ENCODE data around the gene BCLAF1.
A peak's percentile ranks its signal among the peaks of the same experiment; 100 is the strongest.
"Not testable (repeated sequence)": the region's sequence is repeated elsewhere in the genome, so short reads cannot be mapped to it uniquely, and the experiment has no call there.

Gene BCLAF1

DNA sequence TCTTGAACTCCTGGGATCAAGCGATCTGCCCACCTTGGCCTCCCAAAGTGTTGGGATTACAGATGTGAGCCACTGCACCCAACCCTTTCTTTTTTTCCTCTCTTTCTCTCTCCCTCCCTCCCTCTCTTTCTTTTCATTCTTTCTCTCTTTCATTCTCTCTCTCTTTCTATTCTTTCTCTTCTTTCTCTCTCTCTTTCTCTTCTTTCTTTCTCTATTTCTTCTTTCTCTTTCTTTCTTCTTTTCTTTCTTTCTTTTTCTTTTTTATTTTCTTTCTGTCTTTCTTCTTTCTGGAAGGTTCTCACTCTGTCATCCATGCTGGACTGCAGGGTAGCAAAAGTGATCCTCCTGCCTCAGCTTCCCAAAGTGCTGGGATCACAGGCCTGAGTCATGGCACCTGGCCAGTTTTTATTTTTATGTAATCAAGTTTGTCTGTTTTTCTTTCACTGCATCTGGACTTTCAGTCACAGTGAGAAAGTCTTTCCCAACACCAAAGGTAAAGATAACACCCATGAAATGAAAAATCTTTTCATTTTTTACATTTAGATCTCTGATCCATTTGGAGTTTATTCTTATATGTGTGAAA is 20.2 kb upstream of the BCLAF1 start:
- DNase-seq (ENCODE audit: low read depth) = no peak

DNA sequence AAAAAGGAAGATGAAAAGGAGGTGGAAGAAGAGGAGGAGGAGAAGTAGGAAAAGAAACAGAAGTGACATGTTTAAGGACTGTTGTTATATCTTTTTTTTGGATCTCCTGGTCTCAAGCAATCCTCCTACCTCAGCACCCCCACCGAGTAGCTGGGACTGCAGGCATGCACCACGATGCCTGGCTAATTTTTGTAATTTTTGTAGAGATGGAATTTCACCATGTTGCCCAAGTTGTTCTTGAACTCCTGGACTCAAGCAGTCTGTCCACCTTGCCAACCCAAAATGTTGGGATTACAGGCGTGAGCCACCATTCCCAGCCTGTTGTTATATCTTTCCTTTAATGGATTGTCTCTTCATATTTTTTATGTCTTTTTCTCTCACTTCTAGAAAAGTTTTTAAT is 19.5 kb upstream of the BCLAF1 start:
- no peak for DNase-seq (ENCODE audit: low read depth)

GRCh38 chr6:136308469-136308868 is 18.8 kb upstream of the BCLAF1 start:
- DNase-seq (ENCODE audit: low read depth) = not testable (repeated sequence)

- DNase-seq (ENCODE audit: low read depth) = no peak
Measured at GRCh38 chr6:136307351-136307750, 17.7 kb upstream of the BCLAF1 start.

DNA sequence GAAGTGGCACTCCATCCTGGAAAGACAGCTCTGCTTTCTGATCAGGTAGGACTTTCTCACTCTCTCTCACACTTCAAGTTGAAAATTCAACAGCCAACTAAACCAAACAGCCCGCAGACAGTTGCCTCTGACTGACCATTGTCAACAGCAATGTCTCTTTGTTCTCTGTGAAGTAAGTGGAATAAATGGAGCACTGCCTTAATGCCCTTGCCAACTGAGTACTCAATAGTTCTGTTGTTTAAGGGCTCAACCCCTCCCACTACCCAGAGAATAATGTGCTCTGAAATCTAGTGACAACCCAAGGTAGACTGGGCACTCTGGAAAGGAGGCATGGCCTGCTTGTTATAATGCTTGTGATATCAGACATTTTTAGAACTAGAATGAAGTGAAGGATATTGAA is 16.8 kb upstream of the BCLAF1 start:
- no peak for DNase-seq (ENCODE audit: low read depth)

DNA sequence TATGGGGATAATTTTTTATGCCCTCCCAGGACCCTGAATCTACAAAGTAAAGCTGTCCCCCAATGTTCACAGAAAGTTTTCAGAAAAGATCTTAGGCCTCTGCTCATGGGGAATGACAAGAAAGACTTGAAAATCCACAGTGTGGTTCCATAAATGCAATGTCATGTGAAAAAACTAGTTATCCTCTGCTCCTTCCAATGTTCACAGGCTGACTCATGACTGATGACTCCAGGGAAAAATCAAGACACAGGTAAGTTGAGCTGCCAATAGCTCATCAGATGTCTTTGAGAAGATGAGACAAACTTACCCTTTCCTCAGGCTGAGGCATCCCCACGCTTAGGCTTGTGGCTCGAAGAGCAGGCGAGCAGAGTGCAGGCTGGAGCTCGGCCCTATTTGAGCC is 14.8 kb upstream of the BCLAF1 start:
- no peak for DNase-seq (ENCODE audit: low read depth)

- DNase-seq (ENCODE audit: low read depth) = no peak
Measured at GRCh38 chr6:136303516-136303915, 13.9 kb upstream of the BCLAF1 start.

DNA sequence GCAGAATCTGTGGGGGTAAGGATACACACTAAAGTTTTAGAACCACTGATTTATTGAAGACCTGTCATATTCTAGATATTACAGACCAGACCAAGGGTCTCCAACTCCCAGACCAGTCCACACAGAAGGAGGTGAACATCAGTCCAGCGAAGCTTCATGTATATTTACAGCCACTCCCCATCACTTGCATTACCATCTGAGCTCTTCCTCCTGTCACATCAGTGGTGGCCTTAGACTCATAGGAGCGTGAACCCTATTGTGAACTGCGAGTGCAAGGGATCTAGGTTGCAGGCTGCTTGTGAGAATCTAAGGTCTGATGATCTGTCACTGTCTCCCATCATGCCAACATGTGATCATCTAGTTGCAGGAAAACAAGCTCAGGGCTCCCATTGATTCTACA is 5.0 kb upstream of the BCLAF1 start:
- no peak for DNase-seq (ENCODE audit: low read depth)

DNA sequence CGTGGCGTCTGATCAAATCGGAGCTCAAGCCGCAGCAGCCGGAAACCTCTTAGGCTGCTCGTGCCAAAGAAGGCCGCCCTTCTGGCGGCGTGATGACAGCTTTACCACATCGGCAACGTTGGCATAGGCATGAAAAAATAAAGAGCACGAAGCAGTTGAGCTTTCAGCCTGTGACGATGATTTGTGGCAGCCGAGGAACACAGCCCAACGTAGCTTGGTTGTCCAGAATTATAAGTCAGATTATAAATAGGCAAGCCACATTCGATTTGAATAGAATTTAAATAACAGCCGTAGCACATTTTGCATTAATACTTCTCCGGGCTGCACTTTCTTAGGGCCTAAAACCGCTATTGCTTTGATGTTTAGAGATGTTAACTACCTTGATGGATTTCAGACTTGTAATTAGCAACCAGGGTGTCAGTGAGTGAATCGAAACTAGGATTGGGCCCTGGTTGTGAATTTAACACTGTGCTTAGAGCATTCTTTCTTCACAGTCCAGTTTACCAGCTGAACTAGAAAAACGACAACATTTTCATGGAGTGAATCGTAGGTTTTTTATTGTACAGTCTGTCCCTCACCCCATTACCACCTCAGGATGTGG is 864 bp upstream of the BCLAF1 start:
- DNase-seq (ENCODE audit: low read depth) = peak; percentile 53

DNA sequence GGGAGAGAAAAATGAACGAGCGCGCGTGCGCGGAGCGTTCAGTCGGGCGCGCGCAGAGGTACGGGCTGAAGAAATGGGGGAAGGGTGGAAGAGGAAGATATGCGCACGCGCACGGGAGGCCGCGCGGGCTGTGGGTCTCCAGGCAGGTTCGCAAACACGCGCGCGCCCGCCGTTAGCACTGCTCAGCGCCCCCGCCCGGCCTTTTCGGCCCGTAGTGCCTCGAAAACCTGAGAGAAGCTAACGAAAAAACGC is 393 bp downstream of the BCLAF1 start:
- peak; percentile 89 for DNase-seq (ENCODE audit: low read depth)

DNA sequence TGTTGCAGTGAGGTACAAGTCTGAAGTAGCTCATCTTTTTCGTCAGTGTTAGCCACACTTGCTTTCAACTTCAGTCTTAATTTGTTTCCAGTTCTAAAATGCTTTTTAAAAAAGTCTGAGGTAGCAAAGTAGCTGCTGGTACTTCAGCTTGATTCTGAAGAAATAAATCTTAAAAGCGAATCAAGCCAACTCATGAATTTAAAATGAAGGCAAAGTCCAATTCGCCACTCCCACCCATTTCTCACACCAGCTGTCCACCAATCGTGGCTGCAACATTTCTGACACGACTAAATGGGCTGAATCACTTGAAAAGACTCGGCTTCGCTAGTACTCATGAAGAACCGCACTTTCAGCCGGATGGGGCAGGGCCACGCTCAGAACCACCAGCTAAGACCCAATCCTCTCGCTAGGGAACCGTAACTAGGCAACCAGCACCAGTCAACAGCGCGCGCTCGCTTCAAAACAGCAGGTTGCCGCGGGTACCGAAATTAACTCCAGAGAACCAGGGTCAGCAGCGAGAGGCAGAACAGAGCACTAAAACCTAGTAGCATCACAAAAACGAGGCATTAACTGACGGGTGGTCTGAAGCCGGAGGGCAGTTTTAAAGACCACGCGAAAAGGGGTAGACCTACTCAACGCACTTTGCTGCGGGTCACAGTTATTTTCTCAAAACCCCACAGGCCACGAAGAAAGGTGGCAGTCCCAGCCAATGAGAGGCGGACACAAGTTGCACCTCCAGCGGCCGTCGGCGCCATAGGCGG is 900 bp downstream of the BCLAF1 start:
- DNase-seq (ENCODE audit: low read depth) = peak; percentile 71

GRCh38 chr6:136284909-136285308 is 4.7 kb downstream of the BCLAF1 start:
- DNase-seq (ENCODE audit: low read depth) = no peak

- DNase-seq (ENCODE audit: low read depth) = no peak
Measured at GRCh38 chr6:136282906-136283305, 6.7 kb downstream of the BCLAF1 start.

DNA sequence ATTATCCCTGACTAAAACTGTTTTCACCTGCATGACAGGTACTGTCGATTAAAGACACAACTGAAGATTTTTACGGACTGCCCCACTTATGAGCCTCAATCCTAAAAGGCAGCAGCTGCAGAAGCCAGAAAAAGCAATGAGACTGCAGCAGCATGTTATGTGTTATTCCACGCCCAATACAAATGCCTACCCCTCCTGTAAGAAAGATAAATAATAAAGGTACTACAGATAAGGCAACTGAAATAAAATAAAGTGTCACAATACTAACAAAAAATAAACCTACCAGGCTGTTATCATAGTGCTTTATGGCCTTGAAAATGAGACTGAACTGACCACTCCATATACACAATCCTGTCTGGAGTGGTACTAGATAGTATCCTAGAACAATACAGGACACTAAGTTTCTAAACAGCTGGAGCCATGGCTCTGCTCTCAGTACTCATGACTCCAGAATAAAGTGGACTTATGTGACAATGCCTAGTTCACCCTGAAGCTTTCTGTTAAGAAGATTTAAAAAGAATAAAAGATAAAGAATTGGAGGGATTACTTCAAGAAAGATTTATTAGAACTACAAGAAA is 9.5 kb downstream of the BCLAF1 start:
- no peak for DNase-seq (ENCODE audit: low read depth)

DNA sequence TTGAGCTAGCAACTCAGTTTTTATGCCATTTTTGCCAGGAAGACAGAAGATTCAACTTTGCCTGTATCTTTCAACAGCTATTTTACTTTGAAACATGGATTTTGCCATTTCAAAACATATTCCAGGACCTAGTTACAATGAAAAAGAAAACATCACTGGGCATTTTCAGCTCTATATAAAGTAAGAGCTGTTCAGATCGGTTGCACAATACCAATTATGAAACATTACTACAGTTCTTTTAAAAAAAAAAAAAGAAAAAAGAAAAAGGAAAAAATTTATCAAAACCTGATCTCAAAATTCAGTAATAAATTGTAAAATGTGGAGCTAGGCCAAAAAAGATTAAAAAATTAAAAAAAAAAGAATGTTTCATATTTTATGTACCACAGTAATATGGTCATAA is 15.6 kb downstream of the BCLAF1 start:
- DNase-seq (ENCODE audit: low read depth) = no peak

- DNase-seq (ENCODE audit: low read depth) = no peak
Measured at GRCh38 chr6:136265101-136265500, 24.5 kb downstream of the BCLAF1 start.

DNA sequence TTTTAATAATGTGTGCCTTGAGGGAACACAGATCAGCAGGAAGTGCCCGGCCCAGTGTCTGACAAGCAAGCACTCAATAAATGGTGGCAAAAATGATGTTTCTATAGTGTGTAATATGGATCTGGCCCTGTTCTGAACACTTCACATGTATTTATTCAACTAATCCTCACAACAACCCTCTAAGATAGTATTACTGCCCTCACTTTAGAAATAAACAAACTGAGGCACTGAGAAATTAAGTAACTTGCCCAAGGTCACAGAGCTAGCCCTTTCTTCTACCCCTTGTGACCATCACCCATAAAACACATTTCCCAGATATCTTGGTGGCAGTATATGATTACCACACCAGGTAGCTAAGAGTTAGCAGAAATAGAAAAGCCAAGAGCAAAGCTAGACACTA is 26.7 kb downstream of the BCLAF1 start:
- DNase-seq (ENCODE audit: low read depth) = no peak

- no peak for DNase-seq (ENCODE audit: low read depth)
Measured at GRCh38 chr6:136254851-136255466, 34.7 kb downstream of the BCLAF1 start.

- DNase-seq (ENCODE audit: low read depth) = no peak
Measured at GRCh38 chr6:136253734-136254133, 35.9 kb downstream of the BCLAF1 start.

- no peak for DNase-seq (ENCODE audit: low read depth)
Measured at GRCh38 chr6:136252441-136252840, 37.2 kb downstream of the BCLAF1 start.

DNA sequence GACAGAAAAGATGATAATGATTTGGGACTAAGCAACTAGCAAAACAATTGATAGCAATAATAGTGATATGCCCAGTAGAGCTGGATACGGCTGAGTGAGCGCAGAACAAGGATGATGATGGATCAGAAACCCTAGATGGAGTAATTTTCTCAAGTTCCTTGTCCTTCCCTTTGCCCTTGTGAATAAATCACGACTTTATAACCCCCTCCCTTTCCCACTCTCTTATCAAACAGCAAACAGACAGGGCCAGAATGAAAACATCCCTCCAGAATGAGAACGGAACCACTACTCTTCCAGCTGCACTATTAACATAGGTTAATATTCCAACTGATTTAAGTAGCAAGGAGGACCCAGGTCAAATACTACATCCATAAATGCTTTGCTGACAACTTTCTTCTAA is 38.3 kb downstream of the BCLAF1 start:
- DNase-seq (ENCODE audit: low read depth) = no peak

GRCh38 chr6:136250686-136251008 is 39.0 kb downstream of the BCLAF1 start:
- no peak for DNase-seq (ENCODE audit: low read depth)
